A549 (cell line): ENCODE results near the gene ALG11. TPM values are rescaled to one million over a fixed set of nuclear protein-coding genes. Genes with fewer than 3 reads are reported as not detected.

ENCODE experiments used
- ATAC-seq, 2 experiments: fragments of 200-7000 bp in 1 of 2; fragments of >200 bp in 1 of 2; cut with Nextera tagmentation in 1 of 2; cut with Tn5 transposase in 1 of 2; 3 replicates each; pipeline versions ENCODE4 v1.8.0 to v1.9.1; 2018 to 2020; ENCODE audit warnings: mild to moderate bottlenecking in 1 of 2, moderate library complexity in 1 of 2
- CTCF ChIA-PET: fragments of 300-600 bp; sonication (Branson Sonifier 250); formaldehyde crosslinking; extraction: SDS; loops from one replicate; lab custom pipeline; 2021; ENCODE audit warnings: antibody characterized with exemption, inconsistent platforms; lab: Yijun Ruan, JAX
- POLR2A ChIA-PET: fragments of 350-600 bp; formaldehyde crosslinking; extraction: SDS; loops from one replicate; lab custom pipeline; 2021; ENCODE audit warnings: antibody characterized with exemption, inconsistent platforms; lab: Yijun Ruan, JAX
- DNase-seq, 2 experiments: peaks; one replicate each; pipeline versions ENCODE4 v3.0.0 to v3.0.0-alpha.2; 2011 to 2016; ENCODE audit warnings: low read depth in 1 of 2, low spot score in 1 of 2
- FAIRE-seq: peaks from 2 replicates; lab custom pipeline; 2011; peaks lifted over from hg19 to GRCh38; lab: Jason Lieb, UNC
- H3K27ac ChIP-seq, 2 experiments: fragments of >200 bp; sonication (Bioruptor Twin); formaldehyde crosslinking; 3 replicates each; pipeline ENCODE4 v1.5.1; 2016 to 2017
- H3K4me1 ChIP-seq: fragments of >200 bp; sonication (Bioruptor Twin); formaldehyde crosslinking; 3 replicates; pipeline ENCODE4 v1.6.1; 2016
- H3K4me2 ChIP-seq: fragments of >200 bp; sonication (Bioruptor Twin); formaldehyde crosslinking; 3 replicates; pipeline ENCODE4 v1.6.1; 2016
- H3K4me3 ChIP-seq: fragments of >200 bp; sonication (Bioruptor Twin); formaldehyde crosslinking; 3 replicates; pipeline ENCODE4 v1.5.1; 2016
- H3K9me3 ChIP-seq: fragments of >200 bp; sonication (Bioruptor Twin); formaldehyde crosslinking; 3 replicates; pipeline ENCODE4 v1.6.1; 2016
- CBX8 ChIP-seq: fragments of 200-600 bp; sonication (generic); IDR thresholded peaks from 2 replicates; pipeline ENCODE4 v1.6.1; 2016
- CEBPB ChIP-seq, 2 experiments: fragments of >200 bp in 1 of 2; sonication (Bioruptor Twin) in 1 of 2; formaldehyde crosslinking in 1 of 2; IDR thresholded peaks; 2 replicates each; pipeline ENCODE4 v1.6.1; 2012 to 2016
- FOSL2 ChIP-seq, 2 experiments: fragments of 450-650 bp in 1 of 2; fragments of >200 bp in 1 of 2; sonication (Bioruptor Twin) in 1 of 2; formaldehyde crosslinking; IDR thresholded peaks; 2 replicates each; pipeline versions ENCODE4 v1.5.0 to v1.6.1; 2016 to 2020; ENCODE audit warnings: mild to moderate bottlenecking in 1 of 2, moderate library complexity in 1 of 2
- FOXS1 ChIP-seq: fragments of 250-450 bp; sonication (Bioruptor Pico); IDR thresholded peaks from 2 replicates; pipeline ENCODE4 v1.5.0; 2020; ENCODE audit warnings: mild to moderate bottlenecking, moderate library complexity
- HDAC2 ChIP-seq: fragments of 200-600 bp; sonication (generic); IDR thresholded peaks from 2 replicates; pipeline ENCODE4 v1.6.1; 2016
- NFE2L2 ChIP-seq: fragments of 150-350 bp; conservative IDR thresholded peaks from 2 replicates; pipeline ENCODE4 v1.6.1; 2014; ENCODE audit warnings: low read length
- POLR2AphosphoS2 ChIP-seq: conservative IDR thresholded peaks from 2 replicates; pipeline ENCODE4 v1.6.1; 2012; ENCODE audit warnings: low read length, improper control_type of control experiment, inconsistent platforms
- ZC3H11A ChIP-seq: fragments of 450-650 bp; IDR thresholded peaks from 2 replicates; pipeline ENCODE4 v1.6.1; 2014; ENCODE audit warnings: antibody characterized with exemption, mild to moderate bottlenecking
- ZFP36 ChIP-seq: fragments of 450-650 bp; IDR thresholded peaks from 2 replicates; pipeline ENCODE4 v1.6.1; 2014; ENCODE audit warnings: borderline replicate concordance; ENCODE audit not compliant: partially characterized antibody
- ZNF302 ChIP-seq: fragments of 250-450 bp; sonication (Bioruptor Pico); IDR thresholded peaks from 2 replicates; pipeline ENCODE4 v1.9.0; 2021; ENCODE audit warnings: inconsistent platforms, mild to moderate bottlenecking, moderate library complexity
- WGBS: methylation state at CpG from one replicate; pipeline ENCODE4 v1.1.6; 2017; ENCODE audit errors: missing lambda C conversion rate; 5-methylcytosine and 5-hydroxymethylcytosine counted together
- polyA plus RNA-seq, 4 experiments: library from polyadenylated mRNA; depleted of rRNA in 3 of 4; stranded (reverse); fragments of >200 nt; fragmentation: RNase III in 1 of 4; extraction: RNeasy Plus Mini Kit Qiagen cat#74134 plus additional on column Dnase treatment in 1 of 4; gene quantifications; 2 replicates in 3 of 4; 3 replicates in 1 of 4; pipeline ENCODE4 v1.2.3, GENCODE V29; 2011 to 2017
- TF ChIP-seq, protein P1 (sequence below): IDR thresholded peaks from 2 replicates; pipeline ENCODE4 v1.6.1; 2012
- TF ChIP-seq, protein P2 (sequence below): fragments of 200-600 bp; sonication (generic); IDR thresholded peaks from 2 replicates; pipeline ENCODE4 v1.6.1; 2016; ENCODE audit warnings: antibody characterized with exemption, mild to moderate bottlenecking, moderate library complexity
- TF ChIP-seq, protein P3 (sequence below): IDR thresholded peaks from 2 replicates; pipeline ENCODE4 v1.6.1; 2012
- TF ChIP-seq, protein P4 (sequence below): fragments of 450-650 bp; IDR thresholded peaks from 2 replicates; pipeline ENCODE4 v1.6.1; 2014; ENCODE audit warnings: antibody characterized with exemption
- TF ChIP-seq, protein P5 (sequence below): fragments of 250-450 bp; sonication (Bioruptor Pico); IDR thresholded peaks from 2 replicates; pipeline ENCODE4 v1.5.0; 2020; ENCODE audit warnings: low read depth, mild to moderate bottlenecking, moderate library complexity
- TF ChIP-seq, protein P6 (sequence below): fragments of >200 bp; sonication (Bioruptor Twin); formaldehyde crosslinking; IDR thresholded peaks from 3 replicates; pipeline ENCODE4 v1.5.1; 2016

Gene ALG11
- polyA plus RNA-seq, 2 of the 4 experiments (the other 2 are of a cell fraction) = 17.2 to 17.4 TPM

DNA sequence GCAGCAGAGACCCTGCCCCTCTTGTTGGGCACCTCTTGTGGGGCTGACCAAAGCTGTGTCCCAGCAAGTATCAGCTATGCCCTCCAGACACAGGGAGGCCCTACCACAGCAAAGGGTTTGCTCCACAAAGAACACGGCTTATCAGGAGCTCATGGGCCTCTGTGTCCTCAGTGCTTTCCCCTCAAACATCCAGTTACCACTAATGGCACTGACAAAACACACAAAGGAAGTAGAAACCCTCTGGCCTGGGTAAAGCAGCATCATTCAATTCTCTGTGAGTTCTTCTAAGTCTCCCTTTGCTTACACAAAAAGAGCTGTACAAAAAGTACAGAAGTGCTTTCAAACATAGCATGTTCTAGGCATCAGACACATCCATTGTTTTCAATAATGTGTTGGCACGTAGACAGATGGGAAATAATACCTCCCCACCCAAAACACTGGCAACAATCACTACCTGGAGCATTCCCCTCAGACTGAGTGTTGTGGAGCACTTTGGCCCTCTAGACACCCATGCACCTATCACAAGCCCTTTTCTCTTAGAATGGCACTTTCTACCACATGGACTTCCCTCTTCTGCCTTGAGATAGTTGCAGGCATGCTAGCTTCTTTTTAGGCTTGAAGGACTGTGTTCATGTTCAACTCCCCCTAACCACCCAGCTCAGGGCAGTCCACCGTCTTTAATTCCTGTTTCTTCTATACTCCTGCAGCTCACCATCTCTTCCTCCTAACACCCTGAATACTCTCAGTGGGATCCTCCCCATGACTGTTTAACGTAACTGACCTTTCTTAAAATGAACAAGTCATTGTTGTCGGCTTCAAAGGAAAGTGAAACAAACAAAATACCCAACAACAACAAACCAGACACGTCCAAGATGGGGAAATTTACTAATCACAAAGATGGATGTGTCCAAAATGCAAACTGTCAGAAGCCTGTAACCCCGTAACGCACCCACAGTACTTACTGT lies 44.4 kb upstream of the ALG11 start:
- Histone ChIP-seq H3K4me1 (no peaks in the 10 kb centered on the region), H3K4me3 (no peak overlapping the region), H3K27ac (no peak overlapping the region), H3K4me2 (no peak overlapping the region), H3K9me3 (no peaks in the 10 kb centered on the region)
- ATAC-seq = no peak
- WGBS = 73% methylated on average over 8 of the region's 8 CpGs
- no peak for TF ChIP-seq NFE2L2
- no peak for TF ChIP-seq ZC3H11A
- TF ChIP-seq ZFP36 = no peak
- TF ChIP-seq FOXS1 (CRISPR knock-in tag) = no peak
- TF ChIP-seq, protein P1, sequence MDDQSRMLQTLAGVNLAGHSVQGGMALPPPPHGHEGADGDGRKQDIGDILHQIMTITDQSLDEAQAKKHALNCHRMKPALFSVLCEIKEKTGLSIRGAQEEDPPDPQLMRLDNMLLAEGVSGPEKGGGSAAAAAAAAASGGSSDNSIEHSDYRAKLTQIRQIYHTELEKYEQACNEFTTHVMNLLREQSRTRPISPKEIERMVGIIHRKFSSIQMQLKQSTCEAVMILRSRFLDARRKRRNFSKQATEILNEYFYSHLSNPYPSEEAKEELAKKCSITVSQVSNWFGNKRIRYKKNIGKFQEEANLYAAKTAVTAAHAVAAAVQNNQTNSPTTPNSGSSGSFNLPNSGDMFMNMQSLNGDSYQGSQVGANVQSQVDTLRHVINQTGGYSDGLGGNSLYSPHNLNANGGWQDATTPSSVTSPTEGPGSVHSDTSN = no peak
- no peak for TF ChIP-seq HDAC2
- TF ChIP-seq, protein P2, sequence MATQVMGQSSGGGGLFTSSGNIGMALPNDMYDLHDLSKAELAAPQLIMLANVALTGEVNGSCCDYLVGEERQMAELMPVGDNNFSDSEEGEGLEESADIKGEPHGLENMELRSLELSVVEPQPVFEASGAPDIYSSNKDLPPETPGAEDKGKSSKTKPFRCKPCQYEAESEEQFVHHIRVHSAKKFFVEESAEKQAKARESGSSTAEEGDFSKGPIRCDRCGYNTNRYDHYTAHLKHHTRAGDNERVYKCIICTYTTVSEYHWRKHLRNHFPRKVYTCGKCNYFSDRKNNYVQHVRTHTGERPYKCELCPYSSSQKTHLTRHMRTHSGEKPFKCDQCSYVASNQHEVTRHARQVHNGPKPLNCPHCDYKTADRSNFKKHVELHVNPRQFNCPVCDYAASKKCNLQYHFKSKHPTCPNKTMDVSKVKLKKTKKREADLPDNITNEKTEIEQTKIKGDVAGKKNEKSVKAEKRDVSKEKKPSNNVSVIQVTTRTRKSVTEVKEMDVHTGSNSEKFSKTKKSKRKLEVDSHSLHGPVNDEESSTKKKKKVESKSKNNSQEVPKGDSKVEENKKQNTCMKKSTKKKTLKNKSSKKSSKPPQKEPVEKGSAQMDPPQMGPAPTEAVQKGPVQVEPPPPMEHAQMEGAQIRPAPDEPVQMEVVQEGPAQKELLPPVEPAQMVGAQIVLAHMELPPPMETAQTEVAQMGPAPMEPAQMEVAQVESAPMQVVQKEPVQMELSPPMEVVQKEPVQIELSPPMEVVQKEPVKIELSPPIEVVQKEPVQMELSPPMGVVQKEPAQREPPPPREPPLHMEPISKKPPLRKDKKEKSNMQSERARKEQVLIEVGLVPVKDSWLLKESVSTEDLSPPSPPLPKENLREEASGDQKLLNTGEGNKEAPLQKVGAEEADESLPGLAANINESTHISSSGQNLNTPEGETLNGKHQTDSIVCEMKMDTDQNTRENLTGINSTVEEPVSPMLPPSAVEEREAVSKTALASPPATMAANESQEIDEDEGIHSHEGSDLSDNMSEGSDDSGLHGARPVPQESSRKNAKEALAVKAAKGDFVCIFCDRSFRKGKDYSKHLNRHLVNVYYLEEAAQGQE = no peak
- no peak for TF ChIP-seq FOSL2 (IDR thresholded peaks at IDR 0.05)
- no peak for TF ChIP-seq FOSL2 (CRISPR knock-in tag; IDR thresholded peaks at IDR 0.05)
- TF ChIP-seq POLR2AphosphoS2 = no peak
- TF ChIP-seq, protein P3, sequence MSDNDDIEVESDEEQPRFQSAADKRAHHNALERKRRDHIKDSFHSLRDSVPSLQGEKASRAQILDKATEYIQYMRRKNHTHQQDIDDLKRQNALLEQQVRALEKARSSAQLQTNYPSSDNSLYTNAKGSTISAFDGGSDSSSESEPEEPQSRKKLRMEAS = no peak
- TF ChIP-seq, protein P4, sequence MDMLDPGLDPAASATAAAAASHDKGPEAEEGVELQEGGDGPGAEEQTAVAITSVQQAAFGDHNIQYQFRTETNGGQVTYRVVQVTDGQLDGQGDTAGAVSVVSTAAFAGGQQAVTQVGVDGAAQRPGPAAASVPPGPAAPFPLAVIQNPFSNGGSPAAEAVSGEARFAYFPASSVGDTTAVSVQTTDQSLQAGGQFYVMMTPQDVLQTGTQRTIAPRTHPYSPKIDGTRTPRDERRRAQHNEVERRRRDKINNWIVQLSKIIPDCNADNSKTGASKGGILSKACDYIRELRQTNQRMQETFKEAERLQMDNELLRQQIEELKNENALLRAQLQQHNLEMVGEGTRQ = no peak
- no peak for TF ChIP-seq CEBPB (IDR thresholded peaks at IDR 0.05)
- no peak for TF ChIP-seq ZNF302 (CRISPR knock-in tag)
- TF ChIP-seq, protein P5, sequence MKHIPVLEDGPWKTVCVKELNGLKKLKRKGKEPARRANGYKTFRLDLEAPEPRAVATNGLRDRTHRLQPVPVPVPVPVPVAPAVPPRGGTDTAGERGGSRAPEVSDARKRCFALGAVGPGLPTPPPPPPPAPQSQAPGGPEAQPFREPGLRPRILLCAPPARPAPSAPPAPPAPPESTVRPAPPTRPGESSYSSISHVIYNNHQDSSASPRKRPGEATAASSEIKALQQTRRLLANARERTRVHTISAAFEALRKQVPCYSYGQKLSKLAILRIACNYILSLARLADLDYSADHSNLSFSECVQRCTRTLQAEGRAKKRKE (CRISPR knock-in tag) = no peak
- TF ChIP-seq CBX8 = no peak
- TF ChIP-seq, protein P6, sequence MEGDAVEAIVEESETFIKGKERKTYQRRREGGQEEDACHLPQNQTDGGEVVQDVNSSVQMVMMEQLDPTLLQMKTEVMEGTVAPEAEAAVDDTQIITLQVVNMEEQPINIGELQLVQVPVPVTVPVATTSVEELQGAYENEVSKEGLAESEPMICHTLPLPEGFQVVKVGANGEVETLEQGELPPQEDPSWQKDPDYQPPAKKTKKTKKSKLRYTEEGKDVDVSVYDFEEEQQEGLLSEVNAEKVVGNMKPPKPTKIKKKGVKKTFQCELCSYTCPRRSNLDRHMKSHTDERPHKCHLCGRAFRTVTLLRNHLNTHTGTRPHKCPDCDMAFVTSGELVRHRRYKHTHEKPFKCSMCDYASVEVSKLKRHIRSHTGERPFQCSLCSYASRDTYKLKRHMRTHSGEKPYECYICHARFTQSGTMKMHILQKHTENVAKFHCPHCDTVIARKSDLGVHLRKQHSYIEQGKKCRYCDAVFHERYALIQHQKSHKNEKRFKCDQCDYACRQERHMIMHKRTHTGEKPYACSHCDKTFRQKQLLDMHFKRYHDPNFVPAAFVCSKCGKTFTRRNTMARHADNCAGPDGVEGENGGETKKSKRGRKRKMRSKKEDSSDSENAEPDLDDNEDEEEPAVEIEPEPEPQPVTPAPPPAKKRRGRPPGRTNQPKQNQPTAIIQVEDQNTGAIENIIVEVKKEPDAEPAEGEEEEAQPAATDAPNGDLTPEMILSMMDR = no peak
- POLR2A ChIA-PET = interaction anchor here (0.5 kb wide), 1 partner anchor 51 kb away, joined by 4 read pairs; no protein-coding TSS in a partner anchor
- FAIRE-seq = no peak
- no peak for DNase-seq
- CTCF ChIA-PET = interaction anchor here (1.1 kb wide), 1 partner anchor 12 kb away, joined by 4 read pairs; no protein-coding TSS in a partner anchor
